Measurements from ENCODE around the gene MRPL58. TPM values are rescaled to one million over a fixed set of nuclear protein-coding genes. Genes with fewer than 3 reads are reported as not detected.

MRPL58 gene
- total RNA-seq, 1 experiment from 2014 or later: 41.0 TPM

GRCh38 chr17:74971842-74972106, 40.7 kb upstream of the MRPL58 start:
- no peak overlapping the region for H2AK5ac ChIP-seq (ENCODE audit: insufficient read length, low read length)
- no peaks in the 10 kb centered on the region for H3K9me3 ChIP-seq (ENCODE audit: control insufficient read depth, low read depth, low read length)
- H3K4ac ChIP-seq (ENCODE audit: low read depth, low read length): no peak overlapping the region
- no peak overlapping the region for H3K27ac Mint-ChIP-seq
- H3K4me1 Mint-ChIP-seq: peaks cover 10 to 19% of the 10 kb centered on the region in 2 experiments
- no peak overlapping the region for H2BK12ac ChIP-seq (ENCODE audit: insufficient read length, low read depth, low read length)
- H4K91ac ChIP-seq (ENCODE audit: insufficient read length, low read depth, low read length): no peak overlapping the region
- H4K8ac ChIP-seq (replicated peaks; ENCODE audit: insufficient read length, low read depth, low read length): no peak overlapping the region
- no CpG with 5 or more reads among the region's 9 CpGs for WGBS (ENCODE audit: extremely low coverage, insufficient read length, low lambda C conversion rate)
- no peak overlapping the region for H3K56ac ChIP-seq (ENCODE audit: insufficient read length, low read depth, low read length)
- H4K20me1 ChIP-seq (ENCODE audit: control insufficient read depth, insufficient read depth, insufficient read length): no peaks in the 10 kb centered on the region
- H2BK5ac ChIP-seq (ENCODE audit: insufficient read length, low read length): no peak overlapping the region
- H3T11ph ChIP-seq (ENCODE audit: low read length): no peak overlapping the region
- H3K36me3 Mint-ChIP-seq (ENCODE audit: insufficient read depth in 1 of 3, low read depth in 3 of 3): no peaks in the 10 kb centered on the region
- peak overlapping the region; percentile 67 to 83 for H3K4me3 Mint-ChIP-seq
- H3K23me2 ChIP-seq (ENCODE audit: insufficient read length, low read depth, low read length, poor library complexity, severe bottlenecking): peaks cover 8% of the 10 kb centered on the region
- H3K27me3 ChIP-seq (ENCODE audit: insufficient read depth, low read length): peaks cover 19% of the 10 kb centered on the region
- H3K23ac ChIP-seq (ENCODE audit: insufficient read length, low read depth, low read length): no peak overlapping the region
- no peak overlapping the region for H2AFZ ChIP-seq (ENCODE audit: low read length)
- no peak overlapping the region for H2BK20ac ChIP-seq (ENCODE audit: low read depth, low read length, poor library complexity, severe bottlenecking)
- H3K18ac ChIP-seq (ENCODE audit: insufficient read length, low read depth, low read length): no peak overlapping the region
- no peak overlapping the region for H3K27ac ChIP-seq (ENCODE audit: insufficient read length, low read depth, low read length)
- peaks cover 59% of the 10 kb centered on the region for H3K27me3 Mint-ChIP-seq (ENCODE audit: low read depth)
- H2BK120ac ChIP-seq (ENCODE audit: low read depth, low read length, poor library complexity, severe bottlenecking): no peak overlapping the region
- no peaks in the 10 kb centered on the region for H3K79me2 ChIP-seq (ENCODE audit: insufficient read depth, low read length)
- peak overlapping the region; percentile 47 for H3K4me2 ChIP-seq (ENCODE audit: insufficient read depth, insufficient read length, low read length)
- TF ChIP-seq CTCF (conservative IDR thresholded peaks at IDR 0.05): no peak
- no peak overlapping the region for H3K14ac ChIP-seq (ENCODE audit: insufficient read depth, low read length)
- no peak overlapping the region for H2BK15ac ChIP-seq (ENCODE audit: low read depth, low read length)
- no peaks in the 10 kb centered on the region for H3K79me1 ChIP-seq (ENCODE audit: insufficient read depth, low read depth, low read length, poor library complexity, severe bottlenecking)
- no peaks in the 10 kb centered on the region; the same call in 1 of the 2 replicates for H3K4me1 ChIP-seq (ENCODE audit: insufficient read depth, low read length)
- no peak overlapping the region for H3K9ac ChIP-seq (ENCODE audit: extremely low read depth, insufficient read length, low read length)
- no peak for DNase-seq
- H3K9me3 Mint-ChIP-seq: peaks cover 0 to 2% of the 10 kb centered on the region in 2 experiments; a peak in 1 of 5 replicates
- no peak overlapping the region for H4K5ac ChIP-seq (ENCODE audit: insufficient read length, low read depth, low read length)
